Neural crest cell (in vitro differentiated cells): ENCODE results near the gene ABLIM2. TPM values are rescaled to one million over a fixed set of nuclear protein-coding genes. Genes with fewer than 3 reads are reported as not detected.

ENCODE experiments used
- DNase-seq: peaks from one replicate; pipeline ENCODE4 v3.0.0; 2021; ENCODE audit warnings: low read depth, mixed read lengths, low spot score
- H3K27ac Mint-ChIP-seq: one replicate; pipeline ENCODE4 v1.8.0; 2021; ENCODE audit warnings: mild to moderate bottlenecking, mixed read lengths; ENCODE audit not compliant: unreplicated experiment
- H3K27me3 Mint-ChIP-seq: 2 replicates; pipeline ENCODE4 v1.8.0; 2021; ENCODE audit warnings: low read depth, mild to moderate bottlenecking, mixed read lengths
- H3K36me3 Mint-ChIP-seq: 2 replicates; pipeline ENCODE4 v1.8.0; 2021; ENCODE audit warnings: low read depth, mild to moderate bottlenecking, mixed read lengths
- H3K4me1 Mint-ChIP-seq: 2 replicates; pipeline ENCODE4 v1.8.0; 2021; ENCODE audit warnings: mixed read lengths
- H3K4me3 Mint-ChIP-seq: one replicate; pipeline ENCODE4 v1.8.0; 2021; ENCODE audit warnings: mild to moderate bottlenecking, mixed read lengths
- H3K9me3 Mint-ChIP-seq: 2 replicates; pipeline ENCODE4 v1.8.0; 2021; ENCODE audit warnings: mixed read lengths
- total RNA-seq: library from RNA; stranded (reverse); gene quantifications from 2 replicates; pipeline ENCODE4 v1.2.1, GENCODE V29; 2021
- TF ChIP-seq, protein P1 (sequence below): fragments of 200-600 bp; sonication (generic); conservative IDR thresholded peaks from 2 replicates; pipeline ENCODE4 v1.5.0; 2021; ENCODE audit warnings: antibody characterized with exemption, mild to moderate bottlenecking

Gene ABLIM2
- total RNA-seq, 1 donor from 2014 or later: 3.8 TPM

DNA sequence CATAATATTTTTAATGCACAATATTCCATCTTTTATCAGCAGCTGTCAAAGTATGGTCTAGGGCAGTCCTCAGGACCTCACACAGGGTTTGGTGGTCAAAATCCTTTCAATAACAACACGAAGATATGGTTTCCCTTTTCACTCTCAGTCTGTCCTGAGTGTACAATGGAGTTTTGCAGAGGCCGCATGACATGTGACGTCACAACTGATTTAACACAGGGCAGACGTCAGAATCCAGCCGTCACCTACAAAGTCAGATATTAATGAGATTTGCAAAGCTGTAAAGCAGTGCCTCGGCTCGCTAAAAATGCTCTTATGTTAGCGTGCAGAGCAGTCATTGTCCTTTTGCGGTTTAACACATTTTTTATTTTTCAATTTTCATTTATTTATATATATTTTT lies 12.5 kb downstream of the ABLIM2 start:
- H3K27me3 Mint-ChIP-seq: peaks cover 5% of the 10 kb centered on the region
- DNase-seq: no peak
- H3K4me3 Mint-ChIP-seq: no peak overlapping the region
- TF ChIP-seq, protein P1, sequence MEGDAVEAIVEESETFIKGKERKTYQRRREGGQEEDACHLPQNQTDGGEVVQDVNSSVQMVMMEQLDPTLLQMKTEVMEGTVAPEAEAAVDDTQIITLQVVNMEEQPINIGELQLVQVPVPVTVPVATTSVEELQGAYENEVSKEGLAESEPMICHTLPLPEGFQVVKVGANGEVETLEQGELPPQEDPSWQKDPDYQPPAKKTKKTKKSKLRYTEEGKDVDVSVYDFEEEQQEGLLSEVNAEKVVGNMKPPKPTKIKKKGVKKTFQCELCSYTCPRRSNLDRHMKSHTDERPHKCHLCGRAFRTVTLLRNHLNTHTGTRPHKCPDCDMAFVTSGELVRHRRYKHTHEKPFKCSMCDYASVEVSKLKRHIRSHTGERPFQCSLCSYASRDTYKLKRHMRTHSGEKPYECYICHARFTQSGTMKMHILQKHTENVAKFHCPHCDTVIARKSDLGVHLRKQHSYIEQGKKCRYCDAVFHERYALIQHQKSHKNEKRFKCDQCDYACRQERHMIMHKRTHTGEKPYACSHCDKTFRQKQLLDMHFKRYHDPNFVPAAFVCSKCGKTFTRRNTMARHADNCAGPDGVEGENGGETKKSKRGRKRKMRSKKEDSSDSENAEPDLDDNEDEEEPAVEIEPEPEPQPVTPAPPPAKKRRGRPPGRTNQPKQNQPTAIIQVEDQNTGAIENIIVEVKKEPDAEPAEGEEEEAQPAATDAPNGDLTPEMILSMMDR: no peak
- no peak overlapping the region for H3K27ac Mint-ChIP-seq
- no peaks in the 10 kb centered on the region for H3K9me3 Mint-ChIP-seq
- H3K4me1 Mint-ChIP-seq: peaks cover 26% of the 10 kb centered on the region
- H3K36me3 Mint-ChIP-seq: no peaks in the 10 kb centered on the region

DNA sequence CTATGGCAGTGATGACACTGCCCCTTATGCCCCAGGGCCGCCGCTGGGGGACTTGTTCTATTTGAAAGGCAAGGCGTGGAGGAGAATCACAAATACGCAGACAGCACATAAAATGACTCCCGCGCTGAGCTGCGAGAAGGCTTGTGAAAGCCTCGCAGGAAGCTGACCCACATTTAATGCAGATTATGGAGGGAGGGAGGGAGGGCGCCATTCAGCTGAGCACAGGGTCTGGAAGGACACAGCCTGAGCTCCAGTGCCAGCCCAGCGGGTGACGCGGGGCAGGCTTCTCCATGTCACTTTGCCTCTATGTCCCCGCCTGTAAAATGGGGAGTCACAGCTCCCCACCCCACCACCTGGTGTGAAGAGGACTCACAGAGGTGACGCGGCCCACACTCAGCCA lies 14.3 kb downstream of the ABLIM2 start:
- H3K4me1 Mint-ChIP-seq: peaks cover 28% of the 10 kb centered on the region
- no peaks in the 10 kb centered on the region for H3K36me3 Mint-ChIP-seq
- H3K9me3 Mint-ChIP-seq: no peaks in the 10 kb centered on the region
- H3K27ac Mint-ChIP-seq: no peak overlapping the region
- DNase-seq: no peak
- TF ChIP-seq, protein P1: no peak
- peaks cover 8% of the 10 kb centered on the region for H3K27me3 Mint-ChIP-seq
- no peak overlapping the region for H3K4me3 Mint-ChIP-seq

DNA sequence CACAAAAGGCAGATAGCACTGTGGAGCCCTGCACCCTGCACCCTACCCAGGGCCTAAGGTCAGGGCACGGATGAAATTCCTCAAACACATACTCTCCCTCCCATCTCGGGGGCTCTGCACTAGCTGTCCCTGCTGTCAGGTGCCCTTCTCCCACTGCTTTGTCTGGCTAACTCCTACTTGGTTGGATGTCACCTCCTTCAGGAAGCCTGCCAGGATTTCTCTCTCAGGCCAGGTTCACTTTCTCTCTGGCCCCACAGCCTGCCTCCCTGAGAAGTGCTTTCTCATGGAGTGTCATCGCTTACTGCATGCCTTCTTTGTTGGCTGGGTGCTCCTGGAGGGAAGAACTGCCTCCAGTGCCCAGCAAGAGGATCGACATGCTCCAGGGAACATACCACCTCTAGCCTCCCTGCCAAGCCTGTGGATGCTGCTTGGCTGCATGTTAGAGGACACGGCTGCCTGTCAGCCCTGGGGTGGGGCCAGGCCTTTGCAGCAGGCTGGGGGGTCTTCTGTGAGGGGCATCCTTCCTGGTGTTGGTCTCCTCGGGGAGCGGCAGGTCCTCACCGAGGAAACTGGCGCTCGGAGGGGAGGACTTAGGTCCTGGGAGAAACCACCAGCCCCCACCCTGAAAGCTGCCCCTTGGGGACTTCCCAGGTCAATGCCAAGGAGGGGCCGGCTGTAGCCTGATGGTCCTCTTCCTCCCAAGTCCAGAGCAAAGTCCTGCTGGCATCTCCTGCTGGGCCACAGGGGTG lies 15.0 kb downstream of the ABLIM2 start:
- H3K27ac Mint-ChIP-seq: peak overlapping the region; percentile 86
- TF ChIP-seq, protein P1: no peak
- DNase-seq: no peak
- H3K4me1 Mint-ChIP-seq: peaks cover 28% of the 10 kb centered on the region
- no peak overlapping the region for H3K4me3 Mint-ChIP-seq
- no peaks in the 10 kb centered on the region for H3K36me3 Mint-ChIP-seq
- peaks cover 8% of the 10 kb centered on the region for H3K27me3 Mint-ChIP-seq
- no peaks in the 10 kb centered on the region for H3K9me3 Mint-ChIP-seq

DNA sequence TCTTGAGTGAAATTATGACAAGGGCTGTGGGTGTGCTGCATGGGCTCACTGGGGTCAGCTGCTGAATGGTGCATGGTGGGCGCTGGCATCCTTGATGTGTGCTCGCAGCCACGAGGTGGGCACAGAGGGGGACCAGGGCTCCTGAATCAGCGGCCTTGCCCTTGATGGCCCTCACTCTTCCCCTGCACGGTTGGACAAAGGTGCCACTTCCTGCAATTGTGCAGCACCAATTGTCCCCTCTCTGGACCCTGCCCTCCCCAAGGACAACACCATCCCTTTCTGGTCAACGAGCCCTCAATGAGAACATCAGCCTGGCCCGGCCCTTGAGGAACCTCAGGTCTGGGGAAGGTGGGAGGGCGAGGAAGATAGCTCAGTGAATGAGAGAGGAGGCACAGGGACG lies 16.1 kb downstream of the ABLIM2 start:
- TF ChIP-seq, protein P1: no peak
- DNase-seq: no peak
- H3K9me3 Mint-ChIP-seq: peaks cover 3% of the 10 kb centered on the region
- peaks cover 8% of the 10 kb centered on the region for H3K27me3 Mint-ChIP-seq
- H3K4me3 Mint-ChIP-seq: no peak overlapping the region
- H3K27ac Mint-ChIP-seq: peak overlapping the region; percentile 67
- peaks cover 28% of the 10 kb centered on the region for H3K4me1 Mint-ChIP-seq
- no peaks in the 10 kb centered on the region for H3K36me3 Mint-ChIP-seq

DNA sequence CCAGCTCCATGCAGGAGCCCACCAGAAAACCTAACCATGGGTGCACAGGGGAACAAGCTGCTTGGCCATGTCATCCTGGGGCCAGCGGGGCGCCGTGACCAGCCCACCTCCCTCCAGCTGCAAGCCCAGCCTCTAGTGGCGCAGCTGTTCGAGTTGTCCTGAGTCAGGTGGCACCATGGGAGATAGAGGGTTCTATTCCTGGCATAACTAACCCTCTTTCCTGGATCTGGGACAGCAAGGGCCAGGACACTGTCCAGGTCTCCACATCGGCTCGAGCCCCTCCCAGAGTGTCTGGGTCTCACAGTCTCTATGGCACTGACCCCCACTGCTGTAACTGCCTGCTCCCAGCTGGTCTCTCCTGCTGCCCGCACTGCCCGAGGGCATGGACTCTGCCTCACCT lies 16.7 kb downstream of the ABLIM2 start:
- no peak for DNase-seq
- peaks cover 8% of the 10 kb centered on the region for H3K27me3 Mint-ChIP-seq
- H3K27ac Mint-ChIP-seq: no peak overlapping the region
- peaks cover 3% of the 10 kb centered on the region for H3K9me3 Mint-ChIP-seq
- TF ChIP-seq, protein P1: no peak
- no peaks in the 10 kb centered on the region for H3K36me3 Mint-ChIP-seq
- H3K4me3 Mint-ChIP-seq: no peak overlapping the region
- H3K4me1 Mint-ChIP-seq: peaks cover 24% of the 10 kb centered on the region
